K562 (cell line): ENCODE data around the gene MUCL3. TPM values are rescaled to one million over a fixed set of nuclear protein-coding genes. Genes with fewer than 3 reads are reported as not detected.
"Not testable (repeated sequence)": the region's sequence is repeated elsewhere in the genome, so short reads cannot be mapped to it uniquely, and the experiment has no call there.

Source experiments
- ATAC-seq: fragments of 200-7000 bp; cut with Tn5 transposase; 3 replicates; pipeline ENCODE4 v1.9.1; 2020; ENCODE audit warnings: moderate library complexity
- BruUV-seq: library from RNA; stranded (reverse); fragments of 400-500 nt; replicated peaks from 2 replicates; lab custom pipeline; 2021; lab: Mats Ljungman, UMichigan
- CTCF ChIA-PET: fragments of 300-600 bp; formaldehyde crosslinking; extraction: SDS; loops from one replicate; lab custom pipeline; 2021; ENCODE audit warnings: low intra/inter-chr PET ratio; lab: Yijun Ruan, JAX
- POLR2A ChIA-PET: fragments of 300-600, 350-650 bp; sonication (Branson Sonifier 250); formaldehyde crosslinking; extraction: SDS; loops from one replicate; lab custom pipeline; 2021; ENCODE audit warnings: antibody characterized with exemption, inconsistent platforms; lab: Yijun Ruan, JAX
- DNase-seq, 4 experiments: peaks; one replicate each; pipeline versions ENCODE4 v3.0.0 to v3.0.0-alpha.2; 2011 to 2018; ENCODE audit warnings: low spot score in 3 of 4, mixed read lengths in 3 of 4; ENCODE audit errors: extremely low read depth in 1 of 4
- FAIRE-seq: peaks from 2 replicates; lab custom pipeline; 2011; peaks lifted over from hg19 to GRCh38; lab: Jason Lieb, UNC
- H2AFZ ChIP-seq: 2 replicates; pipeline ENCODE4 v1.6.0; 2011; ENCODE audit warnings: low read depth, low read length, control low read depth, inconsistent platforms
- H3K27ac ChIP-seq: fragments of 200-600 bp; 3 replicates; pipeline ENCODE4 v1.8.0; 2011; ENCODE audit warnings: low read depth, mild to moderate bottlenecking, control low read depth, inconsistent platforms, low read length, moderate library complexity, mixed read lengths; ENCODE audit errors: extremely low read depth
- H3K27me3 ChIP-seq, 2 experiments: fragments of 300-600 bp in 1 of 2; 2 replicates in 1 of 2; 3 replicates in 1 of 2; pipeline versions ENCODE4 v1.6.0 to v1.8.0; 2011; ENCODE audit warnings: inconsistent platforms in 2 of 2, low read length in 2 of 2, mild to moderate bottlenecking in 1 of 2, mixed read lengths in 1 of 2, moderate library complexity in 1 of 2; ENCODE audit not compliant: control insufficient read depth in 2 of 2, insufficient read depth in 2 of 2
- H3K36me3 ChIP-seq: fragments of 300-600 bp; 3 replicates; pipeline ENCODE4 v1.8.0; 2011; ENCODE audit warnings: mild to moderate bottlenecking, low read length, inconsistent platforms; ENCODE audit not compliant: control insufficient read depth, insufficient read depth
- H3K4me1 ChIP-seq, 2 experiments: fragments of 200-600 bp in 1 of 2; replicated peaks in 1 of 2; 2 replicates in 1 of 2; 3 replicates in 1 of 2; pipeline versions ENCODE4 v1.5.1 to v1.8.0; 2011; ENCODE audit warnings: inconsistent platforms in 2 of 2, low read length in 2 of 2, mild to moderate bottlenecking in 1 of 2, mixed read lengths in 1 of 2, moderate library complexity in 1 of 2; ENCODE audit not compliant: control insufficient read depth in 2 of 2, insufficient read depth in 2 of 2
- H3K4me2 ChIP-seq: 2 replicates; pipeline ENCODE4 v1.6.1; 2011; ENCODE audit warnings: low read length, control low read depth, inconsistent platforms, mixed read lengths; ENCODE audit not compliant: insufficient read depth
- H3K4me3 ChIP-seq: fragments of 200-600 bp; sonication (generic), shearing (Covaris generic); 2 replicates; pipeline ENCODE4 v1.5.1; 2016; ENCODE audit warnings: control low read depth, inconsistent platforms
- H3K79me2 ChIP-seq: fragments of 200-600 bp; 3 replicates; pipeline ENCODE4 v1.8.0; 2011; ENCODE audit warnings: low read length, inconsistent platforms; ENCODE audit not compliant: control insufficient read depth, insufficient read depth
- H3K9ac ChIP-seq, 2 experiments: 2 replicates each; pipeline versions ENCODE4 v1.6.0 to v1.6.1; 2011; ENCODE audit warnings: low read depth in 2 of 2, low read length in 2 of 2, control low read depth in 1 of 2, inconsistent platforms in 1 of 2, mild to moderate bottlenecking in 1 of 2, mixed read lengths in 1 of 2; ENCODE audit not compliant: insufficient read depth in 1 of 2
- H3K9me1 ChIP-seq: one replicate; pipeline ENCODE4 v1.6.0; 2011; ENCODE audit warnings: inconsistent platforms, mild to moderate bottlenecking, low read length, moderate library complexity; ENCODE audit not compliant: control insufficient read depth, insufficient read depth
- H3K9me3 ChIP-seq: replicated peaks from 2 replicates; pipeline ENCODE4 v1.5.1; 2011; ENCODE audit warnings: low read depth, low read length, inconsistent platforms; ENCODE audit not compliant: control insufficient read depth, insufficient read depth
- H4K20me1 ChIP-seq: replicated peaks from 2 replicates; pipeline ENCODE4 v1.6.1; 2011; ENCODE audit warnings: low read length, inconsistent platforms, mixed read lengths; ENCODE audit not compliant: control insufficient read depth, insufficient read depth
- BACH1 ChIP-seq: fragments of 200-800 bp; sonication (Bioruptor generic); IDR thresholded peaks from 2 replicates; pipeline ENCODE4 v1.6.1; 2016; ENCODE audit warnings: missing genetic modification characterization, missing compliant biosample characterization
- CEBPB ChIP-seq: fragments of 450-650 bp; IDR thresholded peaks from 2 replicates; pipeline ENCODE4 v1.6.1; 2016; ENCODE audit warnings: missing genetic modification characterization, missing compliant biosample characterization
- CEBPG ChIP-seq, 3 experiments: fragments of 200-800 bp in 1 of 3; sonication (Bioruptor generic) in 1 of 3; sonication (generic) in 1 of 3; formaldehyde crosslinking in 1 of 3; IDR thresholded peaks in 2 of 3; conservative IDR thresholded peaks in 1 of 3; 2 replicates each; pipeline versions ENCODE4 v1.6.1 to v1.8.0; 2016 to 2022; ENCODE audit warnings: missing compliant biosample characterization in 2 of 3, missing genetic modification characterization in 2 of 3, mild to moderate bottlenecking in 1 of 3, missing genetic modification reagents in 1 of 3
- CHD1 ChIP-seq: fragments of 200-600 bp; sonication (generic); IDR thresholded peaks from one replicate; pipeline ENCODE4 v1.6.1; 2012; ENCODE audit warnings: mild to moderate bottlenecking, moderate library complexity, low read length, inconsistent platforms
- E2F3 ChIP-seq: fragments of 250-450 bp; sonication (Bioruptor Pico); IDR thresholded peaks from 2 replicates; pipeline ENCODE4 v1.4.0; 2020; ENCODE audit warnings: mild to moderate bottlenecking
- ELF1 ChIP-seq: fragments of 200-800 bp; sonication (Bioruptor generic); IDR thresholded peaks from 2 replicates; pipeline ENCODE4 v1.6.1; 2016; ENCODE audit warnings: missing genetic modification characterization, missing compliant biosample characterization
- FOXA3 ChIP-seq, 2 experiments: fragments of 450-650 bp in 1 of 2; sonication (generic) in 1 of 2; formaldehyde crosslinking; IDR thresholded peaks in 1 of 2; conservative IDR thresholded peaks in 1 of 2; 2 replicates each; pipeline versions ENCODE4 v1.4.0 to v1.8.0; 2020 to 2022; ENCODE audit warnings: mild to moderate bottlenecking in 2 of 2, missing genetic modification reagents in 1 of 2
- GTF2A2 ChIP-seq: IDR thresholded peaks from 2 replicates; pipeline ENCODE4 v1.6.1; 2016; ENCODE audit warnings: mild to moderate bottlenecking, missing genetic modification characterization, missing compliant biosample characterization
- MBD1 ChIP-seq: fragments of 250-450 bp; sonication (Bioruptor Pico); IDR thresholded peaks from 2 replicates; pipeline ENCODE4 v1.8.0; 2022; ENCODE audit warnings: inconsistent platforms
- MLLT1 ChIP-seq, 2 experiments: fragments of 450-650 bp; IDR thresholded peaks; 2 replicates each; pipeline ENCODE4 v1.6.1; 2016
- MTA2 ChIP-seq: fragments of 450-650 bp; IDR thresholded peaks from 2 replicates; pipeline ENCODE4 v1.6.1; 2016; ENCODE audit warnings: low read depth
- MTF1 ChIP-seq: fragments of 250-450 bp; sonication (Bioruptor Pico); IDR thresholded peaks from 2 replicates; pipeline ENCODE4 v1.9.0; 2021; ENCODE audit warnings: moderate library complexity, mild to moderate bottlenecking, inconsistent platforms, borderline replicate concordance
- PHB2 ChIP-seq: fragments of 450-650 bp; IDR thresholded peaks from 2 replicates; pipeline ENCODE4 v1.6.1; 2017; ENCODE audit warnings: low read depth
- TRIM25 ChIP-seq: fragments of 450-650 bp; IDR thresholded peaks from 2 replicates; pipeline ENCODE4 v1.7.0; 2016; ENCODE audit warnings: borderline replicate concordance
- WGBS: fragments of 100-300 bp; shearing (Covaris generic); methylation state at CpG from one replicate; pipeline ENCODE4 v1.1.6; 2016; ENCODE audit warnings: low coverage, mixed read lengths; ENCODE audit not compliant: insufficient coverage; ENCODE audit errors: missing lambda C conversion rate; 5-methylcytosine and 5-hydroxymethylcytosine counted together
- in situ Hi-C: fragments of 300-500 bp; cut with MboI; formaldehyde crosslinking; loops from 4 replicates; pipeline ENCODE4 v1.15.0; 2018; ENCODE audit warnings: inconsistent platforms, mixed read lengths
- intact Hi-C: fragments of 100-400 bp; cut with micrococcal nuclease; formaldehyde crosslinking; loops from 2 replicates; pipeline ENCODE4 v1.14.2; 2022
- polyA plus RNA-seq, 8 experiments: library from polyadenylated mRNA; depleted of rRNA in 4 of 8; stranded (reverse) in 5 of 8; unstranded in 3 of 8; fragments of >200 nt; fragmentation: Nextera tagmentation in 2 of 8; fragmentation: Illumina TruSeq in 1 of 8; extraction: Ambion mirVana in 2 of 8; extraction: Trizol in 1 of 8; gene quantifications; 2 replicates each; pipeline versions ENCODE4 v1.2.1 to v1.2.3, GENCODE V29; 2011 to 2014; ENCODE audit warnings: inconsistent platforms in 1 of 8, missing spikeins in 1 of 8
- total RNA-seq, 7 experiments: library from RNA; depleted of rRNA in 6 of 7; stranded (reverse); fragments of >200 nt in 6 of 7; fragmentation: Illumina TruSeq in 2 of 7; extraction: Trizol in 2 of 7; gene quantifications; 2 replicates each; pipeline versions ENCODE4 v1.2.1 to v1.2.3, GENCODE V29; 2011 to 2021; ENCODE audit warnings: low replicate concordance in 1 of 7

MUCL3 gene
- total and polyA plus RNA-seq, 9 of the 15 experiments (the other 6 are each of a cell fraction or from before 2014, with no cell fraction given), result 0.07 TPM; not detected in 8

GRCh38 chr6:30907290-30907757 lies 33.4 kb upstream of the MUCL3 start:
- H3K4me3 ChIP-seq, result peak overlapping the region; percentile 76
- H3K27ac ChIP-seq, result peak overlapping the region; percentile 71
- TSS peak; percentile 88 for BruUV-seq
- H3K9me1 ChIP-seq, FAIRE-seq, ATAC-seq, H3K27me3 ChIP-seq, in situ Hi-C loops, H4K20me1 ChIP-seq, intact Hi-C loops, CTCF ChIA-PET, H3K9me3 ChIP-seq, DNase-seq: not testable (repeated sequence)
- H3K9ac ChIP-seq, result peak overlapping the region; percentile 88 to 92
- H3K4me1 ChIP-seq, result peaks cover 5 to 13% of the 10 kb centered on the region in 2 experiments; a peak in 4 of 5 replicates
- peak overlapping the region; percentile 98 for H3K4me2 ChIP-seq
- peaks cover 32% of the 10 kb centered on the region for H3K36me3 ChIP-seq
- peaks cover 15% of the 10 kb centered on the region for H3K79me2 ChIP-seq
- 0 out of 2 replicates have a peak, but pooled peaks have one; percentile 7 for TF ChIP-seq MTA2
- 0 out of 2 replicates have a peak, but pooled peaks have one; percentile 8 for TF ChIP-seq PHB2
- 0 out of 2 replicates have a peak, but pooled peaks have one; percentile 36 for TF ChIP-seq MTF1 (CRISPR knock-in tag)
- 0 out of 2 replicates have a peak, but pooled peaks have one; percentile 59 for TF ChIP-seq GTF2A2
- peak; percentile 87; the same call in 1 of the 2 replicates for TF ChIP-seq TRIM25
- TF ChIP-seq FOXA3 (CRISPR knock-in tag; conservative IDR thresholded peaks at IDR 0.05 in 1 of 2, IDR thresholded peaks at IDR 0.05 in 1 of 2), result peak in 1 of 2 experiments; percentile 70; a peak in 1 of 4 replicates
- TF ChIP-seq E2F3 (CRISPR knock-in tag), result peak; percentile 5; the same call in 1 of the 2 replicates
- TF ChIP-seq CEBPG (CRISPR knock-in tag; IDR thresholded peaks at IDR 0.05), result peak; percentile 9; the same call in 1 of the 2 replicates
- TF ChIP-seq CEBPG (tag; conservative IDR thresholded peaks at IDR 0.05 in 1 of 2, IDR thresholded peaks at IDR 0.05 in 1 of 2), result peak in 1 of 2 experiments; percentile 5; a peak in 1 of 4 replicates
- 0 out of 2 replicates have a peak, but pooled peaks have one; percentile 16 for TF ChIP-seq BACH1 (tag)
- 0 out of 2 replicates have a peak, but pooled peaks have one; percentile 11 for TF ChIP-seq ELF1 (tag)
- TF ChIP-seq CHD1, result peak; percentile 6
- peak; percentile 52 for TF ChIP-seq CEBPB (tag)
- peak; percentile 50 to 80; a peak in 3 of 4 replicates for TF ChIP-seq MLLT1 (IDR thresholded peaks at IDR 0.05)
- 0 out of 2 replicates have a peak, but pooled peaks have one; percentile 18 for TF ChIP-seq MBD1 (CRISPR knock-in tag)
- 39% methylated on average over 16 of the region's 16 CpGs for WGBS
- peak overlapping the region; percentile 97 for H2AFZ ChIP-seq
- POLR2A ChIA-PET, result interaction anchor here (0.5 to 2.5 kb wide), 15 partner anchors 8 to 191 kb away, joined by 3 to 17 read pairs (median 4); no protein-coding TSS in a partner anchor
